HG02763 (cell line): ENCODE results near the gene TMPRSS2.

ENCODE experiments used
- ATAC-seq: cut with Tn5 transposase; IDR thresholded peaks from one replicate; pipeline ENCODE4 v1.9.1; 2021; ENCODE audit warnings: mild to moderate bottlenecking, moderate library complexity; ENCODE audit not compliant: unreplicated experiment

Gene TMPRSS2

GRCh38 chr21:41507521-41508414 lies at the start of gene TMPRSS2:
Gene TMPRSS2 (minus strand): TSS chr21:41508158. CDS start chr21:41498133, 10,025 bp downstream.
- no peak for ATAC-seq

GRCh38 chr21:41555057-41555456 lies 47.1 kb upstream of the TMPRSS2 start:
- ATAC-seq, result no peak

GRCh38 chr21:41552254-41552653 lies 44.3 kb upstream of the TMPRSS2 start:
- ATAC-seq, result no peak

GRCh38 chr21:41548781-41549180 lies 40.8 kb upstream of the TMPRSS2 start:
- no peak for ATAC-seq

GRCh38 chr21:41547111-41547510 lies 39.2 kb upstream of the TMPRSS2 start:
- no peak for ATAC-seq

- ATAC-seq, result no peak
Measured at GRCh38 chr21:41545500-41546359, 37.8 kb upstream of the TMPRSS2 start.

GRCh38 chr21:41542727-41543126 lies 34.8 kb upstream of the TMPRSS2 start:
- ATAC-seq, result no peak

- ATAC-seq, result no peak
Measured at GRCh38 chr21:41537356-41537755, 29.4 kb upstream of the TMPRSS2 start.

GRCh38 chr21:41536827-41537103 lies 28.8 kb upstream of the TMPRSS2 start:
- ATAC-seq, result no peak

- ATAC-seq, result no peak
Measured at GRCh38 chr21:41536076-41536826, 28.3 kb upstream of the TMPRSS2 start.

- no peak for ATAC-seq
Measured at GRCh38 chr21:41530366-41530765, 22.4 kb upstream of the TMPRSS2 start.

GRCh38 chr21:41529769-41530168 lies 21.8 kb upstream of the TMPRSS2 start:
- ATAC-seq, result no peak

GRCh38 chr21:41526478-41527087 lies 18.6 kb upstream of the TMPRSS2 start:
- ATAC-seq, result no peak

- no peak for ATAC-seq
Measured at GRCh38 chr21:41523175-41523574, 15.2 kb upstream of the TMPRSS2 start.

GRCh38 chr21:41521489-41522027 lies 13.6 kb upstream of the TMPRSS2 start:
- ATAC-seq, result no peak

- no peak for ATAC-seq
Measured at GRCh38 chr21:41520560-41521442, 12.8 kb upstream of the TMPRSS2 start.

GRCh38 chr21:41519806-41520559 lies 12.0 kb upstream of the TMPRSS2 start:
- no peak for ATAC-seq

GRCh38 chr21:41518757-41519156 lies 10.8 kb upstream of the TMPRSS2 start:
- no peak for ATAC-seq

- ATAC-seq, result no peak
Measured at GRCh38 chr21:41511858-41512257, 3.9 kb upstream of the TMPRSS2 start.
